ENCODE results near the gene SPSB2.

The SPSB2 gene

GRCh38 chr12:6916426-6917200 is 43.5 kb upstream of the SPSB2 start:
- Histone ChIP-seq H3K27me3 (replicated peaks; ENCODE audit: control insufficient read depth, insufficient read depth, low read length) (no peaks in the 10 kb centered on the region), H3K36me3 (ENCODE audit: control insufficient read depth, insufficient read depth, low read length) (peaks cover 2% of the 10 kb centered on the region), H3K4me3 (replicated peaks; ENCODE audit: low read depth, low read length) (no peak overlapping the region)
- TF ChIP-seq, protein P1, sequence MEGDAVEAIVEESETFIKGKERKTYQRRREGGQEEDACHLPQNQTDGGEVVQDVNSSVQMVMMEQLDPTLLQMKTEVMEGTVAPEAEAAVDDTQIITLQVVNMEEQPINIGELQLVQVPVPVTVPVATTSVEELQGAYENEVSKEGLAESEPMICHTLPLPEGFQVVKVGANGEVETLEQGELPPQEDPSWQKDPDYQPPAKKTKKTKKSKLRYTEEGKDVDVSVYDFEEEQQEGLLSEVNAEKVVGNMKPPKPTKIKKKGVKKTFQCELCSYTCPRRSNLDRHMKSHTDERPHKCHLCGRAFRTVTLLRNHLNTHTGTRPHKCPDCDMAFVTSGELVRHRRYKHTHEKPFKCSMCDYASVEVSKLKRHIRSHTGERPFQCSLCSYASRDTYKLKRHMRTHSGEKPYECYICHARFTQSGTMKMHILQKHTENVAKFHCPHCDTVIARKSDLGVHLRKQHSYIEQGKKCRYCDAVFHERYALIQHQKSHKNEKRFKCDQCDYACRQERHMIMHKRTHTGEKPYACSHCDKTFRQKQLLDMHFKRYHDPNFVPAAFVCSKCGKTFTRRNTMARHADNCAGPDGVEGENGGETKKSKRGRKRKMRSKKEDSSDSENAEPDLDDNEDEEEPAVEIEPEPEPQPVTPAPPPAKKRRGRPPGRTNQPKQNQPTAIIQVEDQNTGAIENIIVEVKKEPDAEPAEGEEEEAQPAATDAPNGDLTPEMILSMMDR (IDR thresholded peaks at IDR 0.05; ENCODE audit: insufficient read depth, low read length, poor library complexity, severe bottlenecking) = no peak
- no peak for DNase-seq (ENCODE audit: extremely low read depth, insufficient read length)

DNA sequence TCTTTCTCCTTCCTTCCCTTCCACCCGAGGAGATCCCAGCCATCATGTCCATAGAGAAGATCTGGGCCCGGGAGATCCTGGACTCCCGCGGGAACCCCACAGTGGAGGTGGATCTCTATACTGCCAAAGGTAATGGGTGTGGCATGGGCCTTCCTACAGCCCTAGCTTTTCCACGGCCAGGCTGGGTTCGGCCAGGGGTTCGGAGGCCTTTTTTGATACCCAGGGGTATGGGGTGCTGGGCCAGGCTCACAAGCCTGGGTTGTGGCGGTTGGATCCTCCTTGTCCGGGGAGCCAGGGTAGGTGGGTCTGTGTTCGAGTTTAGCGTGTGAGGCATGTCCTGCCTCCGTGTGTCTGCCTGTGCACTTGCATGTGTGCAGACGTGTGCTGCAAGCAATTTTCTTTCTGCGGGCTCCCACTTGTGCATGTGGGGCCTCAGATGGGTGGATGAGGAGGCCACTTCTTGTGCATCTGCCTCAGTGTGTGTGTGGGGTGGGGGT is 42.7 kb upstream of the SPSB2 start:
- peak overlapping the region; percentile 62 for H3K4me3 ChIP-seq (replicated peaks; ENCODE audit: low read depth, low read length)
- H3K36me3 ChIP-seq (ENCODE audit: control insufficient read depth, insufficient read depth, low read length) = peaks cover 2% of the 10 kb centered on the region
- TF ChIP-seq, protein P1 (IDR thresholded peaks at IDR 0.05; ENCODE audit: insufficient read depth, low read length, poor library complexity, severe bottlenecking) = no peak
- no peaks in the 10 kb centered on the region for H3K27me3 ChIP-seq (replicated peaks; ENCODE audit: control insufficient read depth, insufficient read depth, low read length)
- DNase-seq (ENCODE audit: extremely low read depth, insufficient read length) = no peak

- no peak for DNase-seq (ENCODE audit: extremely low read depth, insufficient read length)
These were observed 42.1 kb upstream of the SPSB2 start for GRCh38 chr12:6914947-6915788.

GRCh38 chr12:6914246-6914946 is 41.3 kb upstream of the SPSB2 start, which contains the start of gene ENO2:
ENO2 (plus strand) TSS chr12:6914580; CDS start chr12:6915833, 1,253 bp downstream.
- H3K27me3 ChIP-seq (replicated peaks; ENCODE audit: control insufficient read depth, insufficient read depth, low read length) = no peaks in the 10 kb centered on the region
- peak; percentile 70 for DNase-seq (ENCODE audit: extremely low read depth, insufficient read length)
- TF ChIP-seq, protein P1 (IDR thresholded peaks at IDR 0.05; ENCODE audit: insufficient read depth, low read length, poor library complexity, severe bottlenecking) = no peak

More at GRCh38 chr12:6914947-6915788, 42.1 kb upstream of the SPSB2 start:
- peaks cover 2% of the 10 kb centered on the region for H3K36me3 ChIP-seq (ENCODE audit: control insufficient read depth, insufficient read depth, low read length)
- TF ChIP-seq, protein P1 (IDR thresholded peaks at IDR 0.05; ENCODE audit: insufficient read depth, low read length, poor library complexity, severe bottlenecking) = no peak
- no peaks in the 10 kb centered on the region for H3K27me3 ChIP-seq (replicated peaks; ENCODE audit: control insufficient read depth, insufficient read depth, low read length)
- H3K4me3 ChIP-seq (replicated peaks; ENCODE audit: low read depth, low read length) = peak overlapping the region; percentile 62

GRCh38 chr12:6912164-6912935 is 39.2 kb upstream of the SPSB2 start:
- DNase-seq (ENCODE audit: extremely low read depth, insufficient read length) = no peak

More at GRCh38 chr12:6914246-6914946, 41.3 kb upstream of the SPSB2 start, which contains the start of gene ENO2:
- H3K4me3 ChIP-seq (replicated peaks; ENCODE audit: low read depth, low read length) = peak within 1 kb of the TSS; percentile 62
- H3K36me3 ChIP-seq (ENCODE audit: control insufficient read depth, insufficient read depth, low read length) = peaks cover 2% of the 10 kb centered on the region

More at GRCh38 chr12:6912164-6912935, 39.2 kb upstream of the SPSB2 start:
- H3K36me3 ChIP-seq (ENCODE audit: control insufficient read depth, insufficient read depth, low read length) = no peaks in the 10 kb centered on the region; the same call in 1 of the 2 replicates
- no peak overlapping the region for H3K4me3 ChIP-seq (replicated peaks; ENCODE audit: low read depth, low read length)
- TF ChIP-seq, protein P1 (IDR thresholded peaks at IDR 0.05; ENCODE audit: insufficient read depth, low read length, poor library complexity, severe bottlenecking) = no peak
- H3K27me3 ChIP-seq (replicated peaks; ENCODE audit: control insufficient read depth, insufficient read depth, low read length) = no peaks in the 10 kb centered on the region
